M059J (cell line): ENCODE measurements around the gene SELENOF. TPM values are rescaled to one million over a fixed set of nuclear protein-coding genes. Genes with fewer than 3 reads are reported as not detected.
"Not testable (repeated sequence)": the region's sequence is repeated elsewhere in the genome, so short reads cannot be mapped to it uniquely, and the experiment has no call there.

ENCODE experiments used
- DNase-seq: peaks from one replicate; pipeline ENCODE4 v3.0.0-alpha.2; 2012; ENCODE audit warnings: low read depth
- total RNA-seq: library from RNA; depleted of rRNA; stranded (reverse); fragments of >200 nt; shearing (Covaris generic); gene quantifications from 2 replicates; pipeline ENCODE4 v1.2.3, GENCODE V29; 2014

SELENOF gene
- total RNA-seq, 1 experiment from 2014 or later = 338 TPM

DNA sequence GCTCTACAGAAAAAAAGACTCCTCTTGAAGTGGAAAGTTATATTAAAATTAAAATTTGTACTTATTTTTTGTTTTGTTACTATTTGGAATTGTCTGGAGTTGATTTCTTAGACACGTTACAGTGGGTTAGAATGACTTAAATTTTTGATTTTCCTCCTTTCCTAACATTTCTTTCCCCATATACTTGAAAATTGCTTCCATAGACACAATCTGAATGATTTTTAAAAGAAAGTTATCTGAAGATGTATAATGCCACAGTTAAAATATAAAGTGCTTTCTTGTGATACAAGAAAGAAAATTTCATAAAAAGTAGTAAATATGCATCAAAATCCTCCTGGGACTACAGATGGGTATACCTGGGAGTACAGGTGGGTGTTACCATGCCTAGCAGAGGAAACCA is 2.8 kb upstream of the SELENOF start:
- DNase-seq = no peak

GRCh38 chr1:86915737-86916235 is 1.9 kb upstream of the SELENOF start:
- DNase-seq = no peak

DNA sequence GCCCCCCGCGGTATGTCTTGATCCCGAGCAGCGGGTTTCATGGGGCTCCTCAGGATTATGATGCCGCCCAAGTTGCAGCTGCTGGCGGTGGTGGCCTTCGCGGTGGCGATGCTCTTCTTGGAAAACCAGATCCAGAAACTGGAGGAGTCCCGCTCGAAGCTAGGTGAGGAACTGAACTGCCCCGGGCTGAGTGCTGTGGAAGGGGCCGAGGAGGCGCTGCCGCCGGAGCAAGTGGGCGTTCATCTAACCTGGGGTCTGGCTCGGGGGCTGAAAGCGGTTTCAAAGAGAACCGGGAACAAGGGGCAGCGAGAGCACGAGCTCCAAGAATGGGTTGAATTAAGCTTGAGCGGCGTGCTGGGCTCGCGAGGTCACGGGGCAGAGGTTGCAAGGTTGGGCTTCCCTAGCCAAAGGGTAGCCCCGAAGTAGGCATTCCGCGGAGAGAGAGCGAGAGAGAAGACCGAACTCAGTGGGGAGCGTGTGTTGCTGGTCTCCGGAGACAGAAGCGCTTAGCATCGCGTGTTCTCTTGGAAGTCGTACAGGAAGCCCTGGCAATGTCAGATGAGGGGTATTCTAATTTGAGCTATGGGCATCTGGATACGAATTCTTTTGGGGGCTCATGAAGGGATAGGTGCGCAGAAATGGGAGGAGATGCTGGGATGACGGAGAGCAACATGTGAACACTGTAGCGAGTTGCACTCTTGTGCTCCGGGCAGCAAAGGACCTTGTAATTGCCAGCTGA is 1.2 kb upstream of the SELENOF start:
- DNase-seq = peak; percentile 68

DNA sequence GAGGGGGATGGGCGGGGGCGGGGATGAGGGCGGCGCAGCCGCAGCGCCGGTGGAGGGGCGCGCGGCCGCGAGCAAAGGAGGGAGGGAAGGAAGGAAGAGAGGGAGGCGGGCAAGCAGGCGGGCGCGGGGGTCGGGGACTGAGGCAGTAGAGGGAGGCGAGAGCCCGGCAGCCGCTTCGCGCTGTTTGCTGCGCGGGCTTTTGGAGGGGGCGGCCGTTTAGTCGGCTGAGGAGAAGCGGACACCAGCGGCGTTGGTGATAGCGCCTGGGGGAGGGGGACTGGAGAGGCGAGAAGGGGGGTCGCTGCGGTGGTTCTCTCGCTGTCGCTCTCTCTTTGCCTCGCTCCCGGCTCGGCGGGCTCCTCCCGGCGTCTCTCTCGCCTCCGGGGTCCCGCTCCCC is 673 bp upstream of the SELENOF start, which contains the start of gene HS2ST1:
HS2ST1 (plus strand) TSS at position 35 of the 397 bp plus-strand sequence.
- no peak for DNase-seq

DNA sequence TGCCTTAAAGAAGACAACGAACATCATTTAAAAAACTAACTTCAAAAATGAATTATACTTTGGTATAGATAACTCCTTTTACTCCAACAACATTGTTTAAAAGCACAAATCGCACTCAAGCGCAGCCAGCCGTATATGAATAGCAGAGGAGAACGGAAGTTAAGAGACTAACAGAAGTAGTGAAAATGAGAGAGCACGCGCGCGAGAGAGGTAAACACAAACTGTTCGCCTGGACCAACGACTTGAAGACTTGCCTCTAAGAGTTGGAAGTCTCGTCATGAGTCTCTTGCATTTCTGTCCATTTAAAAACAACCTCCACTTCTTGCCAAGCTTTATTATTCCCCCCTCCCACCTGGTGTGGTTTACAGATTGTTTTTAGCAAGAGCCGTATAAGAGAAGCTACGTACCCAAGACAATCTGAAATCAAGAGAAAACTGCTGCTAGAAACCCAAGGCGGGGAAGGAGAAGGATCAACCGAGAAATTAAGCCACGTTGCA is 479 bp downstream of the SELENOF start:
- DNase-seq = peak; percentile 69

DNA sequence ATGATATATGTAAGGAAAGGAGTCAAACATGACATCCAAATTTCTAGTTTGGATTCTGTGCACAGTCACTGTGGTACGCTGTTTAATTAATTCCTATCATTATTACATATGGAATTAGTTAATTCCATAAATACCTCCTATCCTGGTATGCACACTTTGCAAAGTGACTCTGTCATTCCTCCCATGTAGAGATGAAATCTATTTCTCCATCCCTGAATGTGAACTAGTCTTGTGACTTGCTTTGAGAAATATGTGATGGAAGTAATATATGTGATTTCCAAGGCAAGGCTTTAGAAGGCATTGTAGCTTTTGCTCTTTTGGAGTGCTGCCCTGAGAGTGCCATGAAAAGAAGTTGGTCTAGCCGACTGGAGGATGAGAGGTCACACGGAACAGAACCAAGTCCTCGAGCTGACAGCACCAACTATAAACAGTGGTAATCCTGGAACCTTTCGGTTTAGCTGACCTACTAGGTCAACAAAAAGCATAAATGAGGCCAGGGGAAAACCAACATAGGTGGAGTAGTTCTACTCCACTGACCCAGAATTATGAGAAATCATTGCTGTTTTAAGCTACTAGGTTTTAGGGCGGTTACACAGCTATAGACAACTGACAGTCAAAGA is 1.5 kb downstream of the SELENOF start:
- peak; percentile 12 for DNase-seq

GRCh38 chr1:86906419-86906818 is 7.5 kb downstream of the SELENOF start:
- peak; percentile 18 for DNase-seq

GRCh38 chr1:86905875-86906274 is 8.1 kb downstream of the SELENOF start:
- no peak for DNase-seq

DNA sequence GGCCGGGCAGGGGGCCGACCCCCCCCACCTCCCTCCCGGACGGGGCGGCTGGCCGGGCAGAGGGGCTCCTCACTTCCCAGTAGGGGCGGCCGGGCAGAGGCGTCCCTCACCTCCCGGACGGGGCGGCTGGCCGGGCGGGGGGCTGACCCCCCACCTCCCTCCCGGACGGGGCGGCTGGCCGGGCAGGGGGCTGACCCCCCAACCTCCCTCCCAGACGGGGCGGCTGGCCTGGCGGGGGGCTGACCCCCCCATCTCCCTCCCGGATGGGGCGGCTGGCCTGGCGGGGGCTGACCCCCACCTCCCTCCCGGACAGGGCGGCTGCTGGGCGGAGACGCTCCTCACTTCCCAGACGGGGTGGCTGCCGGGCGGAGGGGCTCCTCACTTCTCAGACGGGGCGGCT is 14.5 kb downstream of the SELENOF start:
- not testable (repeated sequence) for DNase-seq

DNA sequence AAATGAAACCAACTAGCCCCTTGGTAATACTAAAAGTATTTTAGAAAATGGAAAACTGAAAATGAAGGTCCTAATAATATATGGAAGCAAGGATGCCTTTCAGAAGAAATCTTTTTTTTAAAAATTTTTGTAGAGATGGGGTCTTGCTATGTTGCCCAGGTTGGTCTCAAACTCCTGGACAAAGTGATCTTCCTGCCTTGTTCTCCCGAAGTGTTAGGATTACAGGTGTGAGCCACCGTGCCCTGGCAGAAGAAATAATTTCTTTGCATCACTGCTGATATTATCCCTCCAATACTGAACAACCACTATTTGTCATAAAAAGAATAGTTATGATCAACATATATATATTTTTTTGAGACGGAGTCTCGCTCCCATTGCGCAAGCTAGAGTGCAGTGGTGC is 25.6 kb downstream of the SELENOF start:
- no peak for DNase-seq

- DNase-seq = no peak
Measured at GRCh38 chr1:86887479-86888162, 26.3 kb downstream of the SELENOF start.

- DNase-seq = no peak
Measured at GRCh38 chr1:86875722-86876121, 38.2 kb downstream of the SELENOF start.

GRCh38 chr1:86872086-86872485 is 41.8 kb downstream of the SELENOF start:
- DNase-seq = peak; percentile 29

- DNase-seq = no peak
Measured at GRCh38 chr1:86871001-86871400, 42.9 kb downstream of the SELENOF start.

DNA sequence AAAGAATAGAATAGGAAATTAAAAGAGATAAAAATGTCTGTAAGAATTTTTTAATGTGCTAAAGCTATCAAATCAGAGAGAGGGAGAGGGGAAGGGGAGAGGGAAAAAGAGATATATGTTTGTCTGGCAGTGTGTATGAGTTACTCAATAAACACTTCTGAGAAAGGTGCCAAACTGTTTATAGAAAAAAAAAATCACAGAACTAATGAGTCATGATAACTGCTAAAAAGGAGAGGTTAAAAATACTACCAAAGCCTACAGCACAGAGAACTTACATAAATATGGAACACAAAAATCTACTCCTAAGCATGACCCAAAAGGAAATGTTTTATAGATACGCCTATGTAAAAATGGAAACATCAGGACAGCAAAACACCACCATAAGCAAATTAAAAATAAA is 45.4 kb downstream of the SELENOF start:
- peak; percentile 11 for DNase-seq

DNA sequence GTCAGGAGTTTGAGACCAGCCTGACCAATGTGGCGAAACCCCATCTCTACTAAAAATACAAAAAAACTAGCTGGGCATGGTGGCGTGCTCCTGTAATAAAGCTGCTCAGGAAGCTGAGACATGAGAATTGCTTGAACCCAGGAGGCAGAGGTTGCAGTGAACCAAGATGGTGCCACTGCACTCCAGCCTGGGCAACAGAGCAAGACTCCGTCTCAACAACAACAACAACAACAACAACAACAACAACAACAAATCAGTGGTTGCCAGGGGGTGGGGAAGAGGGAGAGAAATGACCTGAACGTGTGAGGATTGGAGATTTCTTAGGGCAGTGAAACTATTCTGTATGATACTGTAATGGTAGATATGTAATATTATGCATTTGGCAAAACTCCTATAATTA is 46.6 kb downstream of the SELENOF start:
- not testable (repeated sequence) for DNase-seq

DNA sequence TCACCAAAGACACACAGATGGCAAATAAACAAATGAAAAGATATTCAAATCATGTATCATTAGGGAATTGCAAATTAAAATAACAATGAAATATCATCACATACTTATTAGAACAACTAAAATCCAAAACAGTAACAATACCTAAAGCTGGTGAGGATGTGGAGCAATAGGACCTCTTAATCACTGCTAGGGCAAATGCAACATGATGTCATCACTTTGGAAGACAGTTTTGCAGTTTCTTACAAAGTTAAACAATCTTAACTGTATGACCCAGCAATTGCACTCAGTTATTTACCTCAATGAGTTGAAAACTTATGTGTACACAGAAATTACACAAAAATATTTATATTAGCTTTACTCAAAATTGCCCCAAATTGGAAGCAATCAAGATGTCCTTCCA is 47.3 kb downstream of the SELENOF start:
- DNase-seq = peak; percentile 18

DNA sequence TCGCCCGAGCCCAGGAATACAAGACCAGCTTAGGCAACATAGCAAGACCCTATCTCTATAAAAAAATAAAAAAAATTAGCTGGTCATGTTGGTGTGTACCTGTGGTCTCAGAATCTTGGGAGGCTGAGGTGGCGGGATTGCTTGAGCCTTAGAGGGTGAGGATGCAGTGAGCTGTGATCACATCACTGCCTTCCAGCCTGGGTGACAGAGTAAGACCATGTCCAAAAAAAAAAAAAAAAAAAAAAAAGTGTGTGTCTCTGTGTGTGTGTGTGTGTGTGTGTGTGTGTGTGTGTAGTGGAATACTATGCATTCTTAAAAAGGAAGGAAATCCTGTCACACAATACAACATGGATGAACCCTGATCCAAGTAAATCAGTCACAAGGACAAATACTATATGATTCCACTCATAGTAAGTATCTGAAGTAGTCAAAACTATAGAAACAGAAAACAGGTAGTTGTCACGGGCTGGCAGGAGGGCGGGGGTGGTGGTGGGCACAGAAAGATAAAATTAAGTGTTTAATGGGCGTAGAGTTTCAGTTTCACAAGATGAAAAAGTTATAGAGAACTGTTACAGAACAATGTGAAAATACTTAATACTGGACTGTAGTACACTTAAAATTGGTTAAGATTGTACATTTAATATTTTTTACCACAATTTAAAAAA is 47.8 kb downstream of the SELENOF start:
- no peak for DNase-seq

DNA sequence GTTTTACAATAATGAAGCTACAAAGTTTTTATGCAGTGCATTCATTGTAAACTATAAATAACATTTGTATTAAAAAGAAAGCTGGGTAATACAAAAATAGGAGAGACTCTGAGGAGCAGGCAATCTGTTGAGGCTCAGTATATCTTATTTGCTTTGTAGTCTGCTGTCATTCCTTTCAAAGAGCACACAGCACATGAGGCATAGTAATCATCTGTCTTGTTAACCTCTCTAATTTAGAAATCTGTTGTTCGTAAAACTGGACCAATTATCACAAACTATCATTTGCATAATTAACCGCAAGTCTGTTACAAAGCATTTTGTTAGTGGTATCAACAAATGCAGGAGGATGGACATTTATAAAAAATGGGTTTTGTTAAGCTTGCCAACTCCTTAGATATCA is 51.0 kb downstream of the SELENOF start:
- no peak for DNase-seq

GRCh38 chr1:86861424-86861823 is 52.5 kb downstream of the SELENOF start:
- no peak for DNase-seq

- DNase-seq = no peak
Measured at GRCh38 chr1:86860424-86860823, 53.5 kb downstream of the SELENOF start.

DNA sequence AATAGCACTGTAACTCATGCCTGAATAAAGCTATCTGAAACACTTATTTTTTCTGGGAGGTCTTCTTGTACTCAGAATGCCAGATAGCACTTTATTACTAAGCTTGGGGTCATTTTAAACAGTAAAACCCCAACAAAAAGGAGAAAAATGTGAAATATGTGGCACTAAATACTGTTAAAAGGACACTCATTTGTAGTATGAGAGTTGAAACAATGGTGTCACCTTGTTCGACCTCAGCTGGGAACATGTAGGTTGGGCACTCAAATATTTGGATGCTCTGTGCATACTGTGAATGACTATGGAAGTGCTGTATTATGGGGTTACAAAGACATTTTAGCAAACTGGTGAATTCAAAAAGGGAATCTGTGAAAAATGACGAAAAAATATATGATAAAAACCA is 53.9 kb downstream of the SELENOF start:
- DNase-seq = no peak
